OCI-LY7 (cell line): Measurements from ENCODE around the gene INS.

Experiments
- CTCF ChIP-seq: fragments of 200-600 bp; sonication (generic); conservative IDR thresholded peaks from 2 replicates; pipeline ENCODE4 v1.5.1; 2014; ENCODE audit warnings: mild to moderate bottlenecking, antibody characterized with exemption, low read length, moderate library complexity, mixed read lengths
- EZH2phosphoT487 ChIP-seq: fragments of 200-600 bp; sonication (generic); IDR thresholded peaks from 2 replicates; pipeline ENCODE4 v1.6.1; 2018; ENCODE audit warnings: low read depth, borderline replicate concordance, mild to moderate bottlenecking, mixed run types, antibody characterized with exemption, low read length, moderate library complexity, mixed read lengths

- TF ChIP-seq CTCF, result no peak
- no peak for TF ChIP-seq EZH2phosphoT487
Observed at GRCh38 chr11:2192435-2192834, 31.4 kb upstream of the INS start.
